ENCODE measurements around the gene DPY19L1.

- no peak for TF ChIP-seq CTCF (IDR thresholded peaks at IDR 0.05)
- no peak for TF ChIP-seq POLR2A (IDR thresholded peaks at IDR 0.05)
Measured at GRCh38 chr7:34952822-34953221, 84.5 kb downstream of the DPY19L1 start.
